ENCODE measurements around the gene CPT1B.

CPT1B gene

DNA sequence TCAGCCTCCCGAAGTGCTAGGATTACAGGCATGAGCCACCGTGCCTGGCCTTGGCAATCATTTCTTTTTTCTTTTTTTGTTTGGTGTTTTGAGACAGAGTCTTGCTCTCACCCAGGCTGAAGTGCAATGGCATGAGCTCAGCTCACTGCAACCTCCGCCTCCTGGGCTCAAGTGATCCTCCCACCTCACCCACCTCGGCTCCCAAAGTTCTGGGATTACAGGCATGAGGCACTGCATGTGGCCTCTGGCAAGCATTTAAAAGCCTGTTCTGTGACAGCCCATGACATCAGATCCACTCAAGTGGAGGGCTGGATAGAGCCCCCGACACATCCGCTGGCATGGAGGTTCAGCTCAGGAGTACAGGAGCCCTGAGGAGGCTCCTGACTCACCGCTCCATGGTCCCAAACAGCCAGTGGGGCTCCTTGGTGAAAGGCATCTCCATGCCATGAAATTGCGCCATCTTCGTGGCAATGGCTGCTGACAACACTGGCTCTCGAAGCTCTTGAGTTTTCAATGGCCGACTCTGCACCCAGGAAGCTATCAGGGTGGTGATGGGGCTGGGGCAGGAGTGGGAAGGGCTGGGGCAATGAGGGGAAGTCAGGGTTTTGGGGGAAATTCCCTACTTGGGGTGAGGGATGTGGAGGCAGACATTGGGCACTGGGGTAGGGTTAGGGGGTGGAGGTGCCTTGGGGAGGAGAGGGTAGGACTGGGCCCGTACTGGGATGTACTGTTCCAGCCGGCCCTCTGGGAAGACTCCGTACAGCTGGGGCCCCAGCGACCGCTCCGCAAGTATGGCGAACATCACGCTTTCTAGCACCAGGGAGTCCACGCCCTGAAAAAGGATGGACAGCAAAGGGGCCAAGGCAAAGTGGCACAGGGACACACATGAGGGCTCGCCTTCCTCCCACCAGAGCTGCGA lies 3.1 kb upstream of the CPT1B start:
- TF ChIP-seq CTCF (IDR thresholded peaks at IDR 0.05; ENCODE audit: low read depth, low read length): no peak
- DNase-seq (ENCODE audit: low read depth in 2 of 2): no peak
- peak overlapping the region; percentile 83 to 84 for H3K4me3 ChIP-seq (replicated peaks in 1 of 2; ENCODE audit: low read depth in 2 of 2, low read length in 2 of 2)

DNA sequence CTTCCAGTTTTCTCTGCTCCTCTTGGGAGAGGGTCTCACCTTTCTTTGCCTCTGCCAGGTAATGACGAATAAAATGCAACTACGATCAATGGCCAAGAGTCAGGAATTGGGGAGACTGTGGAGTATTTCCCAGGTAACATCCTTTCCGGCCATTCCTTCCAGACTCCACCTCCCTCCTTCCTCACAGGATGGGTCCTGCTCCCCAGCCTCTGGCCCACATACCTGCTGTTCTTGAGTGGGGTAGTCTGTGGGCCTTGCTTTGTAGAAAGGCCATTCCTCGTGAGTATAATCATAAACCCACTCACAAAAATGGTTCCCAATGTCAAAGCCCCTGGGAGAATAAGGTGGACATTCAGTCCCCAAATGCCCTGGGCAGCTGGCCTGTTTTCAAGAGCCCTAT lies 1.5 kb upstream of the CPT1B start:
- DNase-seq (ENCODE audit: low read depth in 2 of 2): no peak
- TF ChIP-seq CTCF (IDR thresholded peaks at IDR 0.05; ENCODE audit: low read depth, low read length): no peak
- no peak overlapping the region for H3K4me3 ChIP-seq (replicated peaks in 1 of 2; ENCODE audit: low read depth in 2 of 2, low read length in 2 of 2)

- no peak for DNase-seq (ENCODE audit: low read depth in 2 of 2)
- TF ChIP-seq CTCF (IDR thresholded peaks at IDR 0.05; ENCODE audit: low read depth, low read length): no peak
- H3K4me3 ChIP-seq (replicated peaks in 1 of 2; ENCODE audit: low read depth in 2 of 2, low read length in 2 of 2): no peak overlapping the region
These were observed 616 bp upstream of the CPT1B start for GRCh38 chr22:50578776-50579310.

GRCh38 chr22:50577697-50577986 lies 585 bp downstream of the CPT1B start:
- H3K4me3 ChIP-seq (replicated peaks in 1 of 2; ENCODE audit: low read depth in 2 of 2, low read length in 2 of 2): no peak overlapping the region
- no peak for TF ChIP-seq CTCF (IDR thresholded peaks at IDR 0.05; ENCODE audit: low read depth, low read length)
- no peak for DNase-seq (ENCODE audit: low read depth in 2 of 2)

GRCh38 chr22:50576806-50577696 lies 1.2 kb downstream of the CPT1B start:
- no peak for DNase-seq (ENCODE audit: low read depth in 2 of 2)
- no peak for TF ChIP-seq CTCF (IDR thresholded peaks at IDR 0.05; ENCODE audit: low read depth, low read length)
- no peak overlapping the region for H3K4me3 ChIP-seq (replicated peaks in 1 of 2; ENCODE audit: low read depth in 2 of 2, low read length in 2 of 2)

DNA sequence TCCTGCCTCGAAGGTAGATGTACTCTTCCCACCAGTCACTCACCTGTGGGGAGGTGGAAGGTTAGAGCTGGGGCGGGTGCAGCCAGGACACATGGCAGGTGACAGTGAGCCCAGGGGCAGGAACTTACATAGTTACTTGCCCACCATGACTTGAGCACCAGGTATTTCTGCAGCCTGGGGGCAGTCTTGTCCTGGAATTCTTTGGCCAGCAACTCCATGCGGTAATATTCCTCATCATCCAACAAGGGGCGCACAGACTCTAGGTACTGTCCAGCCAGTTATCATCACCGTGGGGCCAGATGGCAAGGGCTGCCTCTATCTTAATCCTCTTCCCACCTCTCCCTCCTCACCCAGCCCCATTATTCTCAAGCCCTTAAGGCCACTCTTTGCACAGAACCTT lies 2.2 kb downstream of the CPT1B start:
- H3K4me3 ChIP-seq (replicated peaks in 1 of 2; ENCODE audit: low read depth in 2 of 2, low read length in 2 of 2): no peak overlapping the region
- peak; percentile 48 to 63 for DNase-seq (ENCODE audit: low read depth in 2 of 2)
- TF ChIP-seq CTCF (IDR thresholded peaks at IDR 0.05; ENCODE audit: low read depth, low read length): peak; percentile 15

All from cardiac fibroblast (primary cell).